ENCODE measurements around the gene SAXO2.
"Not testable (repeated sequence)": the region's sequence is repeated elsewhere in the genome, so short reads cannot be mapped to it uniquely, and the experiment has no call there.

SAXO2 gene

GRCh38 chr15:82292271-82292670 is 29.7 kb downstream of the SAXO2 start:
- DNase-seq, result no peak

DNA sequence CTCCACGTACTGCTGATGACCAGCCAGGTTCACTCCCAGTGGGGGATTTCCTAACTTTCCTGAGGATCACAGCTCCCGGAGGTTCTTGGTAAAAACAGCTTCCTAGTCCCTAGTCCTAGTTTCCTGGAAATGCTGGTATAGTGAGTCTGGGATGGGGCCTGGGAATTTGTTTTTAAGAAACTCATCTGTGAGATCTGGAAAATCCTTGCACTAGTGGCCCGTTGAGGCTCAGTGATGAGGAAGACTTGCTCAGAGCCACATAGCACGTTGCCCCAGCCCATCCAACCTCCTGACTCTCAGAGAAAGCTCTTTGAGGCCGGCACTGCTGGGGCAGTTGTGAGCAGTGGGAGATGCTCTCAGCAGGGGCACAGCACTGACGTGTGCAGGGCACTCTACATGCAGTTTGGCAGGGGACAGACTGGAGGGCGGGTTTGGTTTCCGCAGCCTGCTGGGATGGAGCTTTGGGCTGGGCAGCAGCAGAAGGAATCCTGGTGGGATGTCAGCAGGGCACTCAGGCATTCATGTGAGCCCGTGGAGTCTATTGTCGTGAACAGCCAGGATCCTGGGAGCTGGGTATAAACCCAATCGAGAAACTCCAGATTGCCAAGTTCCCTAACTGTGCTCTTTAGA is 31.6 kb downstream of the SAXO2 start:
- DNase-seq, result no peak

DNA sequence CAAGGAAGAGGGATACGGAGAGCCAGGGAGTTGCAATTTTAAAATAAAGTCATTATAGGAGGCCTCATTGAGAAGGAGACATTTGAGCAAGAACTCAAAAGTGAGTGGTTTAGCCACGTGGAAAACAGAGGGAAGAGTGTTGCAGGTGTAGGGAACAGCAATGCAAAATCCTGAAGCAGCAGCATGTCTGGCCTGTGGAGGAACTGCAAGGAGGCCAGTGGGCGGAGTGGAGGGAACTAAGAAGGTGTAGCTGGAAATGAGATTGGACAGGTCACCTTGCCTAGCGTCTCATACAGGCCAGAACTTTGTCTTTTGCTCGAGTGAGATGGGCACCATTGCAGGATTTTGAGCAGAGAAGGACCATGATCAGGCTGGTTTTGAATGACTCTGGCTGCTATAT is 34.9 kb downstream of the SAXO2 start:
- DNase-seq, result no peak

DNA sequence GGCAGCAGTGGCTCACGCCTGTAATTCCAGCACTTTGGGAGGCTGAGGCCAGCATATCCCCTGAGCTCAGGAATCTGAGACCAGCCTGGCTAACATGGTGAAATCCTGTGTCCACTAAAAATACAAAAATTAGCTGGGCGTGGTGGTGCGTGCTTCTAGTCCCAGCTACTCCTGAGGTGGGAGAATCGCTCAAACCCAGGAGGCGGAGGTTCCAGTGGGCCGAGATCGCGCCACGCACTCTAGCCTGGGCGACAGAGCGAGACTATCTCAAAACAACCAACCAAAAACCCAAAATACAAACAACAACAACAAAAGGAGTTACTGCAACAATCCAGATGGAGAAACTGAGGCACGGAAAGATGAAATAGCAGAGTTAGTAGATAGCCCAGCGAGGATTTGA is 35.4 kb downstream of the SAXO2 start:
- DNase-seq, result no peak

- no peak for DNase-seq
These were observed 35.9 kb downstream of the SAXO2 start for GRCh38 chr15:82298520-82298919.

DNA sequence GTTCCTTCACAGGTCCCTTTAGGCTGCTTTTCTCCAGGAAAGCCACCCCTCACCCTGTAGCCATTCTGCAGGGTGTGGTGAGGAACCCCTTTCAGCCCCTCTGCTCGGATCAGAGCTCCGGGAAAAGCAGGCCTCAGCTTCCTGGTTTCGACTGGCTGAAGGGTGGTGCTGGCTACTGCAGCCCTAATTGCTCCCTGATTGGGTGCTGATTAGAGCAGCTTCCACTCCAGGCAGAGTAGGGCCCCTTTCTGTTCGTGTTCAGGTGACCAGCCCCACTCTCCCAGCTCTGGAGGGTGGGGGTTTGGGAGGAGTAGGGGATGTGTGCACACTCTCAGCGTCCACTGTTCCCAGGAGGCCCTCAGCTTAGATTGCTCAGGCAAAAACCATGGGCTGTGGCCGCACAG is 36.9 kb downstream of the SAXO2 start:
- DNase-seq, result not testable (repeated sequence)

GRCh38 chr15:82300326-82300725 is 37.7 kb downstream of the SAXO2 start:
- DNase-seq, result not testable (repeated sequence)

- no peak for DNase-seq
These were observed 38.3 kb downstream of the SAXO2 start for GRCh38 chr15:82300883-82301282.

- DNase-seq, result no peak
These were observed 38.8 kb downstream of the SAXO2 start for GRCh38 chr15:82301296-82302016.

GRCh38 chr15:82303956-82304777 is 41.5 kb downstream of the SAXO2 start:
- no peak for DNase-seq

GRCh38 chr15:82304778-82305090 is 42.1 kb downstream of the SAXO2 start:
- DNase-seq, result no peak

- DNase-seq, result no peak
These were observed 43.0 kb downstream of the SAXO2 start for GRCh38 chr15:82305621-82306048.

DNA sequence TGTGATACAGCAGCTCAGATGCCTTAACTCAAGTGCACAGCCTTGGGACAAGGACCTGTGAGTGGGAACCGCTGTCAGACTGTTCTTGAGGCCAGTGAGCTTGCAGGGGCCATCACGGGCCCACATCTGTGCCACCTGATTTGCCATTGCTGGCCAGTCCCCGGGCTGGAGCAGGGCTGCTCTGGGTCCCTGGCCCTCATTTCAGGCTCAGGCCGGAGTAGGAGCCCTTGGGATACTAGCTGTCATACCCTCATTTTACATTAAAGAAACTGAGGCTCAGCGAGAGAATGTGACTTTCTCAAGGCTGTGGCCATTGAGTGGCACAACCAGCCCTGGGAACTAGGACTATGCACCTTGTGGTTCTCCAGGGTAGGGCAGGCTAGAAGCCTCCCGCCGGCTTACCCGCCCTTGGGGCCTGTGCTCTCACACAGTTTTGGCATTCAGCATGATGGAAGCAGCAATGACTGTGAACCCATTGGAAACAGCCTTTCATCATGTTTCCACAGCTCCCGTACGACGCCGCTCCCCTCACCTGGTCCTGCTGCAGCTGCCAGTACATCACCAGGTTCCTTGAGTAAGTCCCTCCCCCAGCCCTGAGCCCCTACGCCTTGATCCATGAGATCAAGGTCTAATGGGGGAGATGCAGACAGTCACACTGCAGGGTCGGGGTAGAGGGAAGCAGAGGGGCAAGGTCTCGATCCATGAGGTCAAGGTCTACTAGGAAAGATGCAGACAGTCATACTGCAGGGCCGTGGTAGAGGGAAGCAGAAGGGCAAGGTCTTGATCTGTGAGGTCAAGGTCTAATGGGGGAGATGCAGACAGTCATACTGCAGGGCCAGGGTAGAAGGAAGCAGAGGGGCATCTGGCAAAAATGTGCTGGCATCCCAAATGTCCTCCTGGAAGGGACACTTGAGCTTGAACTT is 44.4 kb downstream of the SAXO2 start:
- DNase-seq, result no peak

DNA sequence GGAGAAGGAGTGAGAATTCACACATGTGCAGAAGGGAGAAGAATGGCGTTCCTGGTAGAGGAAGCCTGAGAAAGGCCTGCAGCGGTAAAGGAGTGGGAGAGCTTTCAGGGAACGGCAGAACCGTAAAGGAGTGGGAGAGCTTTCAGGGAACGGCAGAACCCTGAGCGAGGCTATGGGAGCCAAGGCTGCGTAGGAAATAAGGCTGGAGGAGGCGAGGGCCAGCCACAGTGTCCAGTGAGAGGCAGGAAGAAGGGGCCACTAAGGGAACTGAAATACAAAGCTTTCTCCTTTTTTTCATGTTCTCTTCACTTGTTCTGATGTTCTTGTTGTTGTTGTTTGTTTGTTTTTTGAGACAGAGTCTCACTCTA is 45.1 kb downstream of the SAXO2 start:
- no peak for DNase-seq

GRCh38 chr15:82309802-82310201 is 47.2 kb downstream of the SAXO2 start:
- DNase-seq, result no peak

- DNase-seq, result not testable (repeated sequence)
These were observed 48.7 kb downstream of the SAXO2 start for GRCh38 chr15:82311321-82311720.

- DNase-seq, result peak; percentile 80
These were observed 50.1 kb downstream of the SAXO2 start for GRCh38 chr15:82312586-82313349.

DNA sequence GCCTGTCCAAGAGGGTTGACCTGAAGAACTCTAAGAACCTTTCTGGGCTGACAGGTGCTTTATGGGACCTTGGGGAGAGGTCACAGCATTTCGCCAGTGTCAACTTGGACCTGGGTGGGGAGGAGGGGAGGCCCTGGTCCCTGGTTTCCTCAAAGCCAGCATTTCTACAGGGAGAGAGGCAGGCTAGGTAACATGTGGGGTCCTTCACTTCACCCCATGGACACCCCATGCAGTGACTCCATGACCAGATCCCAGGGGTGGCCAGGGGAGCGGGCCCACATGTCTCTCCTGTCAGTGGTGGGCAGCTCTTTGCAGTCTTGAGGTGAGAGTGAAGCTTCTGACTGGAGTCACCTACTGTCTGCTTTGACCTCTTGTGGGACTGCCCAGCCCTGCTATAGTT is 50.8 kb downstream of the SAXO2 start:
- DNase-seq, result no peak

GRCh38 chr15:82313951-82314768 is 51.5 kb downstream of the SAXO2 start:
- DNase-seq, result not testable (repeated sequence)

DNA sequence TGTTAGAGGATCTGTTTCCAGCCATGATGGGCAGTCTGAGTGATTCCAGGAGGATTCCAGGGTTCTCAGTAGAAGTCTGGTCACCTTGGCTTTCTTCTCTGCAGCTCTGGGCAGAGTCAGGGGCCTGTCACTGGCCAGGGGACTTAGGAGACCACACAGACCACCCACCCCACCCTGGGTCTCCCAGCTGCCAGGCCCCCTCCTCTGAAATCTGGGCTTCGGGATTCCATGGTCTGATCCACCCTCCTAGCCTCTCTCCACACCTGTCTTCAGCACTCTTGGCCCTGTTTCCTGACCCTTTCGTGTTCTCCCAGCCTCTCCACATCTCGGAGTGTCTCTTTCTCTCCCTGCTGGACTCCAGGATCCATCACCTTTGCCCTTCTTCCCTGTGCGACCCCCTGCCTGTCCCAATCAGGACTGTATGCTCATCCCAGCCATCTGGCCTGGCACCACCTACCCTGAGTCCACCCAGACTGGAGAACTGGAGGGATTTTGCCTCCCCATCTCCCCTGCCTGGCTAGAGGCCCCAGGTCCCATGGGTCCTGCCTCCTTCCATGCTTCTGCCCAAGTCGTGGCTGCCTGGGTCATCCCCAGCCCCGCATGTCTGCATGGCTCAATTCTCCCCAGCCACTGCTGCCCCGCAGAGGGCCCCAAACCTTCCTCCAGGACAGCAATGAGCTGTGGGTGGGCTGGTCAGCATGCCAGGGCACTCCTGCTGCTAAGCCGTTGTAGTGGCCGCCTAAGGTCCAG is 52.3 kb downstream of the SAXO2 start:
- no peak for DNase-seq

Data from fibroblast of skin of right quadriceps (primary cell).